Mesenchymal stem cell (in vitro differentiated cells and primary cell): Measurements from ENCODE around the gene PTPN14.
A peak's percentile ranks its signal among the peaks of the same experiment; 100 is the strongest.

ENCODE experiments used
- DNase-seq: peaks from one replicate; pipeline ENCODE4 v3.0.0-alpha.2; 2013
- H2AFZ ChIP-seq: one replicate; pipeline ENCODE4 v1.6.1; 2013; ENCODE audit warnings: low read depth, mild to moderate bottlenecking, control low read depth, inconsistent platforms, low read length, moderate library complexity
- H2AK5ac ChIP-seq: 2 replicates; pipeline ENCODE4 v1.6.1; 2013; ENCODE audit warnings: low read length, moderate library complexity, mild to moderate bottlenecking, inconsistent platforms; ENCODE audit not compliant: severe bottlenecking
- H2BK120ac ChIP-seq: one replicate; pipeline ENCODE4 v1.6.1; 2013; ENCODE audit warnings: low read depth, mild to moderate bottlenecking, inconsistent platforms, low read length, moderate library complexity
- H2BK12ac ChIP-seq, 2 experiments: one replicate each; pipeline ENCODE4 v1.6.1; 2013; ENCODE audit warnings: inconsistent platforms in 2 of 2, low read length in 2 of 2, mild to moderate bottlenecking in 2 of 2, moderate library complexity in 2 of 2, control low read depth in 1 of 2
- H2BK15ac ChIP-seq: one replicate; pipeline ENCODE4 v1.6.1; 2013; ENCODE audit warnings: mild to moderate bottlenecking, low read depth, inconsistent platforms; ENCODE audit not compliant: poor library complexity, severe bottlenecking
- H2BK5ac ChIP-seq: 2 replicates; pipeline ENCODE4 v1.6.1; 2013; ENCODE audit warnings: low read depth, mild to moderate bottlenecking, low read length, control low read depth, inconsistent platforms; ENCODE audit not compliant: poor library complexity, severe bottlenecking
- H3K14ac ChIP-seq, 2 experiments: one replicate each; pipeline ENCODE4 v1.6.1; 2013; ENCODE audit warnings: inconsistent platforms in 2 of 2, low read length in 2 of 2, control low read depth in 1 of 2, mild to moderate bottlenecking in 1 of 2, moderate library complexity in 1 of 2
- H3K18ac ChIP-seq, 2 experiments: one replicate each; pipeline ENCODE4 v1.6.1; 2013; ENCODE audit warnings: inconsistent platforms in 2 of 2, low read length in 2 of 2, control low read depth in 1 of 2, low read depth in 1 of 2, mild to moderate bottlenecking in 1 of 2
- H3K23ac ChIP-seq, 2 experiments: one replicate each; pipeline ENCODE4 v1.6.1; 2013; ENCODE audit warnings: inconsistent platforms in 2 of 2, low read length in 2 of 2, mild to moderate bottlenecking in 2 of 2, moderate library complexity in 2 of 2, control low read depth in 1 of 2
- H3K27ac ChIP-seq: 2 replicates; pipeline ENCODE4 v1.5.1; 2013; ENCODE audit warnings: mild to moderate bottlenecking, moderate library complexity, low read length, control low read depth, inconsistent platforms; ENCODE audit not compliant: poor library complexity, severe bottlenecking
- H3K27me3 ChIP-seq, 2 experiments: 2 replicates each; pipeline versions ENCODE4 v1.6.1 to v1.7.0; 2013; ENCODE audit warnings: low read length in 2 of 2, mild to moderate bottlenecking in 2 of 2, moderate library complexity in 2 of 2, control low read depth in 1 of 2, inconsistent platforms in 1 of 2; ENCODE audit not compliant: control insufficient read depth in 1 of 2, insufficient read depth in 1 of 2
- H3K36me3 ChIP-seq, 2 experiments: 2 replicates each; pipeline versions ENCODE4 v1.6.1 to v1.7.0; 2013; ENCODE audit warnings: low read length in 2 of 2, control low read depth in 1 of 2, inconsistent platforms in 1 of 2, low read depth in 1 of 2, mild to moderate bottlenecking in 1 of 2; ENCODE audit not compliant: insufficient read depth in 2 of 2, control insufficient read depth in 1 of 2
- H3K4ac ChIP-seq, 2 experiments: one replicate each; pipeline ENCODE4 v1.6.1; 2013; ENCODE audit warnings: inconsistent platforms in 2 of 2, low read length in 2 of 2, mild to moderate bottlenecking in 2 of 2, moderate library complexity in 2 of 2, control low read depth in 1 of 2, low read depth in 1 of 2
- H3K4me1 ChIP-seq: 2 replicates; pipeline ENCODE4 v1.6.1; 2013; ENCODE audit warnings: low read depth, low read length, control low read depth; ENCODE audit not compliant: control insufficient read depth, insufficient read depth
- H3K4me2 ChIP-seq: 2 replicates; pipeline ENCODE4 v1.6.1; 2013; ENCODE audit warnings: low read length, mild to moderate bottlenecking, inconsistent platforms; ENCODE audit not compliant: poor library complexity, severe bottlenecking
- H3K4me3 ChIP-seq, 2 experiments: 2 replicates each; pipeline versions ENCODE4 v1.5.1 to v1.7.0; 2013; ENCODE audit warnings: low read length in 2 of 2, mild to moderate bottlenecking in 2 of 2, control low read depth in 1 of 2, low read depth in 1 of 2; ENCODE audit not compliant: insufficient read depth in 1 of 2
- H3K79me1 ChIP-seq: replicated peaks from 2 replicates; pipeline ENCODE4 v1.6.1; 2013; ENCODE audit warnings: mild to moderate bottlenecking, control low read depth, low read length, inconsistent platforms; ENCODE audit not compliant: poor library complexity, severe bottlenecking
- H3K9ac ChIP-seq: 2 replicates; pipeline ENCODE4 v1.7.0; 2013; ENCODE audit warnings: mild to moderate bottlenecking, low read length, moderate library complexity
- H3K9me3 ChIP-seq: 2 replicates; pipeline ENCODE4 v1.7.0; 2013; ENCODE audit warnings: mild to moderate bottlenecking, low read length; ENCODE audit not compliant: control insufficient read depth
- H4K8ac ChIP-seq: one replicate; pipeline ENCODE4 v1.6.1; 2013; ENCODE audit warnings: inconsistent platforms, mild to moderate bottlenecking, low read length, moderate library complexity
- H4K91ac ChIP-seq: one replicate; pipeline ENCODE4 v1.6.1; 2013; ENCODE audit warnings: mild to moderate bottlenecking, low read length, inconsistent platforms
- WGBS: methylation state at CpG from one replicate; pipeline ENCODE4 v1.1.7; 2013; ENCODE audit warnings: mixed read lengths; 5-methylcytosine and 5-hydroxymethylcytosine counted together

PTPN14 gene

GRCh38 chr1:214326406-214326805 is 225.0 kb downstream of the PTPN14 start:
- WGBS = 91% methylated on average over 5 of the region's 5 CpGs

GRCh38 chr1:214324896-214325800 is 226.3 kb downstream of the PTPN14 start:
- Histone ChIP-seq H3K27ac (no peak overlapping the region), H3K27me3 (no peaks in the 10 kb centered on the region), H3K4me3 (no peak overlapping the region), H2AFZ (no peak overlapping the region), H3K36me3 (peaks cover 15 to 16% of the 10 kb centered on the region in 2 experiments), H3K79me1 (no peaks in the 10 kb centered on the region), H3K4me1 (peaks cover 7% of the 10 kb centered on the region), H2BK120ac (no peak overlapping the region), H4K91ac (no peak overlapping the region), H2BK5ac (no peak overlapping the region), H4K8ac (no peak overlapping the region), H3K4me2 (no peak overlapping the region), H3K14ac (no peak overlapping the region), H3K18ac (no peak overlapping the region), H3K9me3 (no peaks in the 10 kb centered on the region), H3K4ac (no peak overlapping the region), H2BK15ac (no peak overlapping the region), H2BK12ac (no peak overlapping the region), H2AK5ac (no peak overlapping the region), H3K23ac (no peak overlapping the region), H3K9ac (no peak overlapping the region)
- 93% methylated on average over 8 of the region's 8 CpGs for WGBS
- DNase-seq = no peak

More at GRCh38 chr1:214326406-214326805, 225.0 kb downstream of the PTPN14 start:
- H2AK5ac ChIP-seq = no peak overlapping the region
- no peak overlapping the region for H3K4me2 ChIP-seq
- H4K91ac ChIP-seq = no peak overlapping the region
- H3K9ac ChIP-seq = no peak overlapping the region
- no peak overlapping the region for H3K27ac ChIP-seq
- H3K14ac ChIP-seq = no peak overlapping the region
- H3K4ac ChIP-seq = no peak overlapping the region
- H2BK5ac ChIP-seq = no peak overlapping the region
- H2BK12ac ChIP-seq = no peak overlapping the region
- H3K79me1 ChIP-seq = no peaks in the 10 kb centered on the region
- no peak for DNase-seq
- no peak overlapping the region for H2BK15ac ChIP-seq
- no peak overlapping the region for H3K23ac ChIP-seq
- no peaks in the 10 kb centered on the region for H3K9me3 ChIP-seq
- no peak overlapping the region for H3K18ac ChIP-seq
- H3K36me3 ChIP-seq = peaks cover 15 to 19% of the 10 kb centered on the region in 2 experiments
- H3K27me3 ChIP-seq = no peaks in the 10 kb centered on the region
- H2AFZ ChIP-seq = no peak overlapping the region
- no peak overlapping the region for H2BK120ac ChIP-seq
- no peak overlapping the region for H4K8ac ChIP-seq
- H3K4me3 ChIP-seq = no peak overlapping the region
- H3K4me1 ChIP-seq = peaks cover 5% of the 10 kb centered on the region

- Histone ChIP-seq H4K8ac (no peak overlapping the region), H2AFZ (no peak overlapping the region), H3K27ac (peak overlapping the region; percentile 85), H3K4me2 (no peak overlapping the region), H2BK120ac (no peak overlapping the region), H2AK5ac (peak overlapping the region; percentile 37), H3K9ac (peak overlapping the region; percentile 28), H3K4ac (no peak overlapping the region), H3K18ac (no peak overlapping the region), H4K91ac (no peak overlapping the region), H3K23ac (no peak overlapping the region), H2BK12ac (no peak overlapping the region), H3K79me1 (peaks cover 3% of the 10 kb centered on the region), H3K27me3 (no peaks in the 10 kb centered on the region), H2BK5ac (no peak overlapping the region), H3K4me1 (peaks cover 12% of the 10 kb centered on the region), H3K9me3 (no peaks in the 10 kb centered on the region), H3K36me3 (peaks cover 3 to 5% of the 10 kb centered on the region in 2 experiments), H3K14ac (no peak overlapping the region), H3K4me3 (no peak overlapping the region), H2BK15ac (no peak overlapping the region)
- no peak for DNase-seq
- 86% methylated on average over 5 of the region's 5 CpGs for WGBS
Observed at GRCh38 chr1:214321705-214322453, 229.5 kb downstream of the PTPN14 start.

GRCh38 chr1:214319938-214320337 is 231.5 kb downstream of the PTPN14 start:
- Histone ChIP-seq H2BK5ac (no peak overlapping the region), H2AK5ac (no peak overlapping the region), H3K36me3 (no peaks in the 10 kb centered on the region), H3K4me1 (peaks cover 13% of the 10 kb centered on the region), H3K27ac (no peak overlapping the region), H3K4me3 (no peak overlapping the region), H3K23ac (no peak overlapping the region), H4K8ac (no peak overlapping the region), H3K9ac (no peak overlapping the region), H3K9me3 (no peaks in the 10 kb centered on the region), H2BK120ac (no peak overlapping the region), H3K4me2 (no peak overlapping the region), H3K18ac (no peak overlapping the region), H3K79me1 (peaks cover 3% of the 10 kb centered on the region), H2BK12ac (no peak overlapping the region), H2AFZ (no peak overlapping the region), H4K91ac (no peak overlapping the region), H2BK15ac (no peak overlapping the region), H3K27me3 (no peaks in the 10 kb centered on the region), H3K14ac (no peak overlapping the region), H3K4ac (no peak overlapping the region)
- no peak for DNase-seq
- 97% methylated on average over 5 of the region's 5 CpGs for WGBS
